DMS153 (cell line): Measurements from ENCODE around the gene CENPC.
"Not testable (repeated sequence)": the region's sequence is repeated elsewhere in the genome, so short reads cannot be mapped to it uniquely, and the experiment has no call there.

Experiments used
- DNase-seq: peaks from one replicate; lab custom pipeline; 2025; lab: John Stamatoyannopoulos, UW

Gene CENPC

DNA sequence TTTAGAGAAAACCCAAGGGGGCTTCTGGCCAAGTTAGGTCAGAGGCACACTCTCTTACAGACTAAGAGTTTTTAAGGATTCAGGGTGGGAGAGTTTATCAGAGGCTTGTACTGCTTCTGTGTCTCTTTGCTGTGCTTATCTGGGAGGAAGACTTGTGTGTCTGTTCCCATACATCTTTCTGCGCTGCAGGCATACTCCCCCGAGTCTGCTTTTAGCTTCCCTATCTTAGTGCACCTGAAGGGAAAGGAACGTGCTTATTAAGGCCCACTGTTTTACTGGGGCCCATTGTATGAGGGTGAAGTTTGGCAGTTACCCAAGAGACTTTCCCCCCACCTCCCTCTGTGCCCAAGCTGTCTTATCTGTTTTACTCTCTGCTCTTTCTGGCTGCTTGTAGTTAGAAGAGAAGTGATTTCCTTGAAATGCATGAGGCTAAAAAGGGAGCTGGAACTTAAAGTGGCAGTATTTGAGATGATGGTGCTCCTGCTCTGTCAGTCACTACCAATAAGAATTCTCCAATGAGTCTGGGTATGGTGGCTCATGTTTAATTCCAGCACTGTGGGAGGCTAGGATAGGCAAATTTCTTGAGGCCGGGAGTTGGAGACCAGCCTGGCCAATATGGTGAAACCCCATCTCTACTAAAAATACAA lies 7.0 kb upstream of the CENPC start:
- DNase-seq: not testable (repeated sequence)

DNA sequence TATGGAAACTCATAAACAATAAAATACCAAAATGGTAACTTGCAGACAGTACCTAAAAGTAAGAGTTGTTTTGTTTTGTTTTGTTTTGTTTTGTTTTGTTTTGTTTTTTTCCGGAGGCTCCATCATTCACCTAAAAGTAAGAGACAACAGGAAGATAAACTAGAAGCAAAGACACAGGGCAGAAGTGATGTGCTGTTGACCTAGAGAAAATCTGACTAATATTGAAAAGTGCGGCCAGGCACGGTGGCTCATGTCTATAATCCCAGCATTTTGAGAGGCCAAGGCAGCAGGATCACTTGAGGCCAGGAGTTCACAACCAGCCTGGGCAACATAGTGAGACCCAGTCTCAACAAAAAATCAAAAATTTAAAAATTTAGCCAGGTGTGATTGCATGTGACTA lies 5.6 kb upstream of the CENPC start:
- DNase-seq: no peak

DNA sequence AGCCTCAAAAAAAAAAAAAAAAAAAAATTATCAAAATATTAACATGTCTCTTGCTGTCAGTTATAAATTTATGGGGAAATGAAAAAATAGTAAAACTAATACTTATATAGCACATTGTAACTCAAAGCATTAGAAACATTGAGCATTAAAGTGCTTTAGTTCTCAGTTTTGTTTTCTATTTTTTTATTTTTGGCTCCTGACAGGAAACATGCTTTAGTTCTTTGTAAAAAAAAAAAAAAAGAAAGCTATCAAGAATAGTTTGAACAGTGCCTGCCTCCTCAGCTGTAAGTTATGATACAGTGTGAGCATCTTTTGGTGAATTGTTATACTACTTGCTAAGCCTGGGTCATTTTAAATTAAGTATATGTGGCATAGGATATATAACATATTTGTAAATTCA lies 5.1 kb upstream of the CENPC start:
- no peak for DNase-seq

DNA sequence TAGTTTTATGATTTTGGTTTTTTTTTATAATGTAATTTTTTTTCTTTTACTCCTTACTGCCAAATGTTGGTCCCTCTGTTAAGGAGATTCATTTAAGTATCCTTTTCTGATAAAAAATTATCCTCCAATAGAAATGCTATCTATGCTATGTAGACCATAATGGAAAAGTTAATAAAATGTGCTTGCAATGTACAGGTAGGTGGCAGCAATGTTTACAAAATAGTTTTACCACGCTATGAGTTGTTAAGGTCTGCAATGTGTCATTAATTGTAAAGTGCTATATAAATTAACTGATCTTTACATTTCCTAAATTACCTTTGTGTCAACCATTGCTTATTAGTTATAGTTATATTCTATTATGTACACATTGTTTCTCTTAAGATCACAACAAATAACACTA lies 3.8 kb upstream of the CENPC start:
- DNase-seq: peak; percentile 27

DNA sequence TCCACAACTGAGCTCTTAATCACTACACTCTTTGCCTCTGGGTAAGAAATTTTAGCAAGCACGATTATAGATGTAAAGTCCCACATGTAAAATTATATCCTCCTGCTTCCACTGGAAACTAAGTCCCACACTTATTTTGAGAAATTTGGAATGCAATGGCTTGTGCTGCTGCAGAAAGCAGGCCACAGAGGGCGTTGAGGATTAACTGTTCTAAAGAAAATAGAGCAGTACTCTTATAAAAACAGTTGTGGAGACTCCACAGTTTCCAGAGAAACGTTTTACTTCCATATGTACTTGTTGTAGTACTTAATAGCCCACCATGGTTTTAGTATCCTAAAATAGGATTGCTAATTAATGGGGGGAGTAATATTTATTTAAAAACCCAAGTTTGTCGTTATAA lies 1.7 kb upstream of the CENPC start:
- DNase-seq: no peak

DNA sequence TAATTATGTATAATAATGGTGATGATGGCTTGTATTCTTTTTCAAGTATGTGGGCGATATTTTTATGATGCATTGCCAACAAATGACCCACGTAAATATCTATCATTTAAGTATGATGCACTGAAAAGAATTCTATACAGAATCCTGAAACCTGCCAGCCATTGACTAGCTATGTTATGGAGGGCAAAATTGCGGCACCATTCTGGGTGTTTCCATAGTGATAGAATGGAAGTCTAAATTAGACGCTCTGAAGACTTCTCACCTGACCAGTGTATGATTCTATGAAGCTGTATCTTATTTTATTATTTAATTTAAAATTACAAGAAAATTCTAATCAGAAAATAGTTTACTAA lies 677 bp upstream of the CENPC start:
- no peak for DNase-seq

DNA sequence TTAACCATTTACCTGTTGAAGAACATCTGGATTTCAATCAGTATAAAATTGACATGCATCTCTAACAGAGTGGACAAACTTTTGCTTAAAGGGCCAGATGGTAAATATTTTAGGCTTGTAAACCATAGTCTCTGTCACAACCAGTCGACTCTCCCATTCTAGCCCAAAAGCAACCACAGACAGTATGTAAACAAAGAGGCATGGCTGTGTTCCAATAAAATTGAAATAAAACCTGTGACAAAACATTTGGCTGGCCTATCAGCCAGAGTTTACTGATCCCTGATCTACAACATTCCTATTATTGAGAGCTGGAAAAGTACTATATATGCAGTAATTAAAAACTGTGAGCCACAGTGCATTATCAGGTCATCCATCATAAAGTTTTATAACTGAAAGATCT lies 3.2 kb downstream of the CENPC start:
- DNase-seq: no peak

DNA sequence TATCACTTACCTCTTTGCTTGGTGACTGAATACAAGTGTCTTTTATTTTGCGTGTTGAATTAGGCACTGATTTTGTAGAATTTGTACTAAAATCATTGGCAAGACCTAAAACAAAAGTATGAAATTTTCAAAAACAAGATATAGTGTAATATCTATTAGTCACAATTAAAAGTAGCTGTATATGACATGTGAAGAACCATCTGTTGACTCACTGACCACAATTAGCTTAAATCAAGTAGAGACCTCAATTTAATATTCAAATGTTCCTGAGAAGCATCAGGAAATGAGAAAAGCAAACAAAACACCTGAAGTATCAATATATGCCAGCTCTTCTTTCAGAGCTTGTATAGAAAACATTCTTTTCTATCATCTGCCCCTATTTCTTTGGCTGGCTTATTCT lies 5.5 kb downstream of the CENPC start:
- no peak for DNase-seq

DNA sequence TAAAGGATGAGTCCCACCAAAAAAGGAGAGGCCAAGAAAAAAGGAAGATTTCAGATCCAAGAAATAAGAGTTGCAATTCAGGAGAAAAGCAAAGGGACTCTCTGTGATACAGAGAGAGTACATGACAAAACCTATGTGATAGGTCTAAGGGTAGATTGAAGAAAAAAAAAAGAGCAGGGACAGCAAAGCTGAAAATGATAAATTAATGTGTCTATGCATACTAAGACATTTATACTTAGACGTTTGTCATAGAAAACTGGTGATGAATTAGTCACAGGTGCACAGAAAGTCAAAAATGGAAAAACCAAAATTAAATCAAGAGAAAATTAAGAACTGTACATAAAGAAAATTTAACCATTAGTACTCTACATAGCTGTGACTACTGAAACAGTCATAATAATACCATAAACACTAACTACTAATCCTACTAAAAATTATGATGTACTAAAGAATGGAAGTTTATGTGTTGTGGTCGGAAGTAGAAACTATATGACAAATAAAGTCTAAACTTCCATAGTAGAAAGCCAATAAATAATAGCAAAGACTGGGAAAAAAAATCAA lies 9.9 kb downstream of the CENPC start:
- DNase-seq: no peak

DNA sequence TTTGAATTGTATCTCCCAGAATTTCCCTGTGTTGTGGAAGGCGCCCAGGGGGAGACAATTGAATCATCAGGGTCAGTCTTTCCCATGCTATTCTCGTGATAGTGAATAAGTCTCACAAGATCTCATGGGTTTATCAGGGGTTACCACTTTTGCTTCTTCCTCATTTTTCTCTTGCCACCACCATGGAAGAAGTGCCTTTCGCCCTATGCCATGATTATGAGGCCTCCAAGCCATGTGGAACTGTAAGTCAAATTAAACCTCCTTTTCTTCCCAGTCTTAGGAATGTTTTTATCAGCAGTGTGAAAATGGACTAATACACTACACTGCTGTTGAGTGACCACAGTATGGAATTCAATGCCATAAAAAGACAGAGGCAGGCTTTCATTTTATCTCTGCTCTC lies 12.2 kb downstream of the CENPC start:
- no peak for DNase-seq

DNA sequence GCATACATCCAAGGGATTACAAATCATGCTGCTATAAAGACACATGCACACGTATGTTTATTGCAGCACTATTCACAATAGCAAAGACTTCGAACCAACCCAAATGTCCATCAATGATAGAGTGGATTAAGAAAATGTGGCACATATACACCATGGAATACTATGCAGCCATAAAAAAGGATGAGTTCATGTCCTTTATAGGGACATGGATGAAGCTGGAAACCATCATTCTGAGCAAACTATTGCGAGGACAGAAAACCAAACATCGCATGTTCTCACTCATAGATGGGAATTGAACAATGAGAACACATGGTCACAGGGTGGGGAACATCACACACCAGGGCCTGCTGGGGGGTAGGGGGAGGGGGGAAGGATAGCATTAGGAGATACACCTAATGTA lies 12.9 kb downstream of the CENPC start:
- DNase-seq: not testable (repeated sequence)

DNA sequence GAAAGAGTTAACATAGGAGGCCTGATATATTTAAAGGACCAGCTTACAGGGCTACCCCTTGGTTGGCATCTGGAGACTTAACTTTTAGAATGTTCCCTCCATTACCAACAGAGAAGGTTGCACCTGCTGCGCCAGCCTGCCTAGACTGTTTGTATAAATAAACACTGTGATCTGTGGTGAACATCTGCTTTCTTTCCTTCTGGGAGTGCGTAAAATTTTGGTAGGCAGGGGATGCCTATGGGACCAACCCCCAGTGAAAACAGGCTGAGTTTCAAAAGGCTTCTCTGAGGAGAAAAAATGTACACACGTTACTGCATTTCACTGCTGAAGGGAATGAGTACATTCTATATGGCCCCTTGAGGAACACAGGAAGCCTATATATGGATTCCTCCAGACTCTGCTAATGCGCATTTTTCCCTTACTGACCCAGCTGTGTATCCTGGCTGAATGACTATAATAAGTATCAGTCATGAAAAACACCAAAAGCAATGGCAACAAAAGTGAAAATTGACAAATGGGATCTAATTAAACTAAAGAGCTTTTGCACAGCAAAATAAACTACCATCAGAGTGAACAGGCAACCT lies 13.8 kb downstream of the CENPC start:
- no peak for DNase-seq

DNA sequence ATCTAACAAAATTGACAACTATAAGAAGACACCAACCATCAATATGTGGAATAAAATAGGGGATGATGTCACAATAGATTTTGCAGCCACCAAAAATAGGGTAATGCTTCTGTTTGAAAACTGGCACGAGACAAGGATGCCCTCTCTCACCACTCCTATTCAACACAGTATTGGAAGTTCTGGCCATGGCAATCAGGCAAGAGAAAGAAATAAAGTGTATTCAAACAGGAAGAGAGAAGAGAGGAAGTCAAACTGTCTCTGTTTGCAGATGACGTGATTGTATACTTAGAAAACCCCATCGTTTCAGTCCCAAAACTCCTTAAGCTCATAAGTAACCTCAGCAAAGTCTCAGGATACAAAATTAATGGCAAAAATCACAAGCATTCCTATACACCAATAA lies 21.2 kb downstream of the CENPC start:
- DNase-seq: not testable (repeated sequence)

DNA sequence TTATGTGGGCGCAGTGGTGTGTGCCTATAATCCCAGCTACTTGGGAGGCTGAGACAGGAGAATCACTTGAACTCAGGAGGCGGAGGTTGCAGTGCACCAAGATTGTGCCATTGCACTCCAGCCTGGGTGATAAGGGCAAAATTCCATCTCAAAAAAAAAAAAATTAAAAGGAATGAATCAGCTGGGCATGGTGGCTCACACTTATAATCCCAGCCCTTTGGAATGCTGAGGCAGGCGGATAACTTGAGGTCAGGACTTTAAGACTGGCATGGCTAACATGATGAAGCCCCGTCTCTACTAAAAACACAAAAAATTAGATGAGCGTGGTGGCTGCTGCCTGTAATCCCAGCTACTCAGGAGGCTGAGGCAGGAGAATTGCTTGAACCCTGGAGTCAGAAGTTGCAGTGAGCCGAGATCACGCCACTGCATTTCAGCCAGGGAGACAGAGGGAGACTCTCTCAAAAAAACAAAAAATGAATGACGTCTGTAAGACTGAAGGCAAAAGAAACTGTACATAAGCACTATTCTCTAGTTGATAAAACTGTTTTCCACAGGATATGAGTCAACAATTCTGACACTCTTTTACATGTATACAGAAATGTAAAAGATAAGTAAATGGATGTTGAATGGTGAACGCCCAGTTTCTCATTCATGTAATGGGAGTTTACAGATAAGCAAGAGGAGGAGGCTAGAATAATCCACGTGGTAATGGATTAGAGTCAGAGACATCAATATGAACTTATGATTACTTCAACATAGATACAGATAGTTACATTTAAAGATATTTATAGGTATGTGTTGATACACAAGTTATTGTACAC lies 22.2 kb downstream of the CENPC start:
- DNase-seq: no peak

DNA sequence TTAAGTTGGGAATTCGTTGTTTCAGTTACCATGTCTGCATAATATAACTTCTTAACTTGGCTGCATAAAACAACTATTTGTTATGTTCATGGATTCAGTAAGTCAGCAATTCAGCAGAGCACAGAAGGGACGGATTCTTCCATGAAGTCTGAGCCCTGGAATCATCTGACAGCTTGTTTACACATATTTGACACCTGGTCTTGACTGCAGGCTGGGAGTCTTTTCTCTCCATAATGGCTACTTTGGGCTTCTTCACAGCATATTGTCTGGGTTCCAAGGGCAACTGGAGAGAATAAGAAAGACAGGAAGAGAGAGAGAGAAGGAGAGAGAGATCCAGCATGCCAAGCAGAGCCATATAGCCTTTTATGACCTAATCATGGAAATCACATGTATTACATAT lies 23.1 kb downstream of the CENPC start:
- DNase-seq: no peak

DNA sequence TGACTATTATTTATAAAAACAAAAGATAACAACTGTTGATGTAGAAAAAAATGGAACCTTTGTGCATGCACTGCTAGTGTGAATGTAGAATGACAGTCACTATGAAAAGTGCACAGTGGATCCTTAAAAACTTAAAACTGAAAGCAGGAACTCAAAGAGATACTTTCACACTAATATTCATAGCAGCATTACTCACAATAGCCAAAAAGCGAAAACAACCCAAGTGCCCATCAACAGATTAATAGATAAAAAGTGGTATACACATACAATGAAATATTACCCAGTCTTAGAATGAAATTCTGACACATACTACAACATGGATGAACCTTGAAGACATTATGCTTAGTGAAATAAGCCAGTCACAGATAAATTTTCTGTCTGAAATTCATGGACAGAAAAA lies 23.8 kb downstream of the CENPC start:
- DNase-seq: no peak

DNA sequence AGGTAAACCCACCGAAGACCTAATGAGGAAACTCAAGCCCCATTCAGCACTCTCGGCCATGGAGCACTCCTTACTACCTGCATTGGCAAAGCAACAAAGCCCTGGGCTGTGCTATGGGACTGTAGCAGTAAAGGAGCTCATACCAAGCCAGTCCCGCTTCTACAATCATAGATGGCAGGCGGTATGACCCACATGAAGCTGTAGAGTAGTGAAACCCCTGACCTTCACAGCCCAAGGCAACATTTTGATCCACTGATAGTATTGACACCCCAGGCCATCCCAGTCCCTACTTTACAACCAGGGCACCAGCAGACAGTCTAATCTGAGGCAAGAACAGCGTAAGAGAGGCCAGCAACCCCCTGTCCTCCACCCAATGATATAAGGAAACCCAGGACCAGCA lies 25.2 kb downstream of the CENPC start:
- DNase-seq: no peak

DNA sequence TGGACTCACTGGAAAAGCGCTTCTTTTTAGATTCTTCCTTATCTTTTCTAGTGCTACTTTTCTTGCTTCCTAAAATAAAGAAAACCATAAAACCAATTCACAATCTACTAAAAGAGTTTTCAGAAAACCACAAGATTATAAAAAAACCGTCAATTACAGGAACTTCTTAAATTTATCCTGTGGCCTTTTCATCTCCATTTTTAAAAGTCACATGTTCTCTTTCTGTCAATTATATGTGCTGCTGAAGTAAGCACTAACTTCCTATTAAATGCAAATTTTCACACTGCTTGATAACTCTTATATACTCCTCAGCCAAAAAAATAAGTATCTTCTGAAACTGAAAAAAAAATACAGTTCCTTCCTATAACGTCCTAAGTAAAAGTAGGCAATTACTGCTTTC lies 32.8 kb downstream of the CENPC start:
- DNase-seq: no peak

DNA sequence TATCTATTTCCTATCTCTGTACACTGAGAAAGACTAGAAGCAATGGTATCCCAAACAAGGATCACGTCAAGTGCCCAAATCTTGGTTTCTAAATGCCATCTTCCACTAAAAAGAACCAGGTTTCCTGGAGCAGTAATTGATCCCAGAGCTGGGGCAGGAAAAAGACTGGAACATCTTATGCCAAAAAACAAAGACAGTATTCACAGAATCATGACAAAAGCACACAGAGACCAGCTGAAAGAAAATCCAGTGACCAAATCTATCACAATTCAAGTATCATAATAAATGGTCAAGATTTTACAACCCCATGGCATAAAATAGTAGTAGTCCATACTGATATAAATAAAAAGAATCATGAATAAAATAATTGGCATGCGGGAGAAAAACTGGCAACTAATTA lies 44.9 kb downstream of the CENPC start:
- DNase-seq: no peak

DNA sequence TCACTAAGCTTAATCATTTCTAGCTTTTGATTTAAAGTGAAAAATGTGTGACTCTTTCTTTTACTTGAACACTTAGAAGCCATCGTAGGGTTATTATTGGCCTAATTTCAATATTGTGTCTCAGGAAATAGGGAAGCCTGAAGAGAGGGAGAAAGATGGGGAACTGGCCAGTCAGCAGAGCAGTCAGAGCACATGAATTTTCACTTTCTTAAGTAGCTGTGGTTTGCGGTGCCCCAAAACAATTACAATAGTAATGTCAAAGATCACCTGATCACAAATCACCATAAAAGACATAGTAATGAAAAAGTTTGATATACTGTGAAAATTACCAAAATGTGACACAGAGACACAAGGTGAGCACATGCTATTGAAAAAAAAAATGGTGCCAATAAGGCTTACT lies 45.5 kb downstream of the CENPC start:
- no peak for DNase-seq

DNA sequence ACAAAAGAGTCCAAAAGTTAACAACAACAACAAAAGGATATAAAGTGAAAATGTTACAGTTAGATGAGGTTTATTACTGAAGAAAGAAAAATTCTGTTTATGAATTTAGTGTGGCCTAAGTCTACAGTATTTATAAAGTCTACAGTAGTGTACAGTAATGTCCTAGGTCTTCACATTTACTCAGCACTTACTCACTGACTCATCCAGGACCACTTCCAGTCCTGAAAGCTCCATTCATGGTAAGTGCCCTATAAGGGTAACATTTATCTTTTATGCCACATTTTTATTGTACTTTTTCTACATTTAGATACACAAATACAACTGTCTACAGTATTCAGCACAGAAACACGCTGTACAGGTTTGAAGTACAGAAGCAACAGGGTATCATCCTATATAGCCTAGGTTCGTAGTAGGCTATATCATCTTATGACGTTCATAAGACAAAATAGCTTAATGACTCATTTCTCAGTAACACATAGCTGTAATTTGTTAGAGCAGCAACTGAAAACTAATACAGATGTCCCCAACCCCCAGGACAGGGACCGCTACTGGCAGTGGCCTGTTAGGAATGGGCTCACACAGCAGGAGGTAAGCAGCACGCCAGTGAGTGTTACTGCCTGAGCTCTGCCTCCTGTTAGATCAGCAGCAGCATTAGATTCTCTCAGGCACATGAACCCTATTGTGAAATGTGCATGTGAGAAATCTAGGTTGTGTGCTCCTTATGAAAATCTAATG lies 61.3 kb downstream of the CENPC start:
- no peak for DNase-seq

DNA sequence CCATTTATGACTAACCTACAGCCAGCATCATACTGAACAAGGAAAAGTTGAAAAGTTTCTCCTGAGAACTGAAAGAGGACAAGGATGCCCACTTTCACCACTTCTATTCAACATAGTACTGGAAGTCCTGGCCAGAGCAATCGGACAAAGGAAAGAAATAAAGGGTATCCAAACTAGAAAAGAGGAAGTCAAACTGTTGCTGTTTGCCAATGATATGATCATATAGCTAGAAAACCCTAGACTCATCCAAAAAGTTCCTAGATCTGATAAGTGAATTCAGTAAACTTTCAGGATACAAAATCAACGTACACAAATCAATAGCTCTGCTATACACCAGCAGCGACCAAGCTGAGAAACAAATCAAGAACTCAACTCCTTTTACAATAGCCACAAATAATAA lies 64.5 kb downstream of the CENPC start:
- DNase-seq: no peak

DNA sequence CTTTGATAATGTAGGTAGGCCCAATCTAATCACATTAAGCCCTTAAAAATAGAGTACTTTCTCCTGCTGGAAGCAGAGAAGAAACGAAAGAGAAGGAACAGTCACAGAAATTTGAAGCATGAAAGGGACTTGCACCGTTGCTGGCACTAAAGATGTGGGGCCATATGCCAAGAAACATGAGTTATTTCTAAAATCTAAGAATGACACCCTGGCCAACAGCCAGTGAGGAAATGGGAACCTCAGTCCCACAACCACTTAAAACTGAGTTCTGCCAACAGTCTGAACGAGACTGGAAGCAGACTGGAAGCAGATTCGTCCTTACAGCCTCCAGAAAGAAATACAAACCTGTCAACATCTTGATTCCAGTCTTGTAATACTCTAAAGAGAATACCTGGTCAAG lies 70.1 kb downstream of the CENPC start:
- no peak for DNase-seq
